RPMI7951 (cell line): ENCODE measurements around the gene UTS2R. TPM values are rescaled to one million over a fixed set of nuclear protein-coding genes. Genes with fewer than 3 reads are reported as not detected.

ENCODE experiments used
- DNase-seq: peaks from one replicate; pipeline ENCODE4 v3.0.0-alpha.2; 2012; ENCODE audit warnings: low read depth
- total RNA-seq: library from RNA; depleted of rRNA; stranded (reverse); fragments of >200 nt; shearing (Covaris generic); gene quantifications from 2 replicates; pipeline ENCODE4 v1.2.3, GENCODE V29; 2014; rRNA removed

Gene UTS2R
- total RNA-seq: not detected in 2 replicates

- DNase-seq: no peak
Measured at GRCh38 chr17:82371333-82372248, at the start of gene UTS2R. TSS of gene UTS2R (plus strand) at chr17:82371765. CDS start at chr17:82374325, 2,560 bp downstream.

GRCh38 chr17:82321947-82322466 lies 49.6 kb upstream of the UTS2R start:
- no peak for DNase-seq

DNA sequence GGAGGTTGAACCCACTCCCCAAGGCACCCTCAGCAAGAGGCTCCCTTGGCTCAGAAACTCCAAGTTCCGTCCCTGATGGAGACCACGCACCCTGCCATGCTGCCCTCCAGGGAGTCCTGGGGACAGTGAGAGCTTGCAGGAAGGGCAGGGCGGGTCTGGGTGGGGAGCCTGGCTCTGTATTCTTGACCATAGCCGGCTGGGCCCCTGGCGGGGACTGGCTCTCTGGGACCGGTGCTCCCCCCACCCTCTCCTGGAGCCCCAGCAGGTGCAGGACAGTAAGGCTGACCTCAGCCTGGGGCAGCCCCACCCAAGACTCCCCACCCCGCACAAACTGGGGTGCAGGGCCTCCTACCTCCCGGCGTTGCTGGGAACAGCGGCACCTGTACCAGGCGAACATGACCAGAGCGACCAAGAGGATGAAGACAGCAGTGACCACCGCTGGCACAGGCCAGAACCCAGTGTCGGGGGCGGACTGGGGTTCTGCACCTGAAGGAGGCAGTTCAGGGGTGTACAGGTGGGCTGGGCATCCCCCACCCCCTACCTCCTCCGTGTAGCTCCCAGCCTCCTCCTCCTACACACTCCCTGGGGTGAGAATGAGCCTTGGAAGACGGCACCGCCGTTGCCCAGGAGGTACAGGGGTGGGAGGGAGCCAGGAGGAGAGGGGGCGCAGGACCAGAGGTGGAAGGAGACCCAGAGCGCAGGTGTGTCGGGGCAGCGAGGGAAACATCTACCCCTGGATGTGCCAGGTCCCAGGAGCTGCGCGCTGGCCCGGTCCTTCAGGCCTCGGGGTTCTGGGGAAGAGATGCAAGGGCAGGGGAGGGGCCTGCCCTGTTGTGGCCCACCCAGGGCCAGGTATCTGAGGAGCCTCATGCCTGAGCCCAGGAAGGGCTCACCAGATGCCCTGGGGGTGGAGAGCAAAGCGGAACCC lies 48.8 kb upstream of the UTS2R start:
- no peak for DNase-seq

GRCh38 chr17:82323514-82324234 lies 47.9 kb upstream of the UTS2R start:
- DNase-seq: no peak

GRCh38 chr17:82324566-82325285 lies 46.8 kb upstream of the UTS2R start:
- DNase-seq: no peak

DNA sequence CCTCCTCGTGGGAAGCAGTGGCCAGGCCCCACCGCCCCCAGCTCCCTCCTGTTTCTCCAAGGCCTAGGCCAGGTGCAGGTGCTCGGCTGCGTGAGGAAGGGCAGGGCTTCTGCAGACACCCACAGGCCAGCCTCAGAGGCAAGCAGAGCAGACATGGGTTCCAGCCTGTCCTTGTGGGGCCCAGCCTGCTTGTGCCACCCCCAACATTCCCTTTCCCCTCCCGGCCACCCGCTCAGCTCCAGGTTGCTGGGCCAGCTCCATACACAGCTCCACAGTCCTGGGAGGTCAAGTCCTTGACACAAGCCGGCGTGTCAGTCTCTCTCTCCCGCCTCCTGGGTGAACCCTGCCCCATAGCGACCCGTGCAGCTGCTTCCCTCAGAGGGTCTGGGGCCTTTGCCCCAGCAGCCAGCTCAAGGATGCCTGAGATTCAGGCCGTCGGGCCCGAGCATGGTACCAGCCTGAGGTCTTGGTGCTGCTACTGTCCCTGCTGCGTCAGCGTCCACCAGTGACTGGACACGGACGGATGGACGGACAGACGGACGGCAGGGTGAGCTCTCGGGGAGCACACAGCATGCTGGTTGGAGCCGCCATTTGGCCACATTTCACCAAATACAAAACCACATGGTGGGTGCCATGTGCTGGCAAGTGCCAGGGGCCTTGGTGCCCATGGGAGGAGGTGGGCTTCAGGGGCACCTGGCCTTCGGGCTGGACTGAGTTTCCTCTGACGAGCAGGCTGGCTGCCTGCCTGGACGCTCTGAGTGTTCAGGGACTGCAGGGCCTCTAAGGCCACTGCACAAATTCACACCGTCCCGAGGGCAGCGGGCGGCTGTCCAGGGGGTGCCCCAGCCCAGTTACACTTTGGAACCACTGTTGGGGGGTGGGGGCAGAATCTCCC lies 46.0 kb upstream of the UTS2R start:
- no peak for DNase-seq

GRCh38 chr17:82327289-82327688 lies 44.3 kb upstream of the UTS2R start:
- no peak for DNase-seq

- no peak for DNase-seq
Measured at GRCh38 chr17:82327757-82328140, 43.8 kb upstream of the UTS2R start.

DNA sequence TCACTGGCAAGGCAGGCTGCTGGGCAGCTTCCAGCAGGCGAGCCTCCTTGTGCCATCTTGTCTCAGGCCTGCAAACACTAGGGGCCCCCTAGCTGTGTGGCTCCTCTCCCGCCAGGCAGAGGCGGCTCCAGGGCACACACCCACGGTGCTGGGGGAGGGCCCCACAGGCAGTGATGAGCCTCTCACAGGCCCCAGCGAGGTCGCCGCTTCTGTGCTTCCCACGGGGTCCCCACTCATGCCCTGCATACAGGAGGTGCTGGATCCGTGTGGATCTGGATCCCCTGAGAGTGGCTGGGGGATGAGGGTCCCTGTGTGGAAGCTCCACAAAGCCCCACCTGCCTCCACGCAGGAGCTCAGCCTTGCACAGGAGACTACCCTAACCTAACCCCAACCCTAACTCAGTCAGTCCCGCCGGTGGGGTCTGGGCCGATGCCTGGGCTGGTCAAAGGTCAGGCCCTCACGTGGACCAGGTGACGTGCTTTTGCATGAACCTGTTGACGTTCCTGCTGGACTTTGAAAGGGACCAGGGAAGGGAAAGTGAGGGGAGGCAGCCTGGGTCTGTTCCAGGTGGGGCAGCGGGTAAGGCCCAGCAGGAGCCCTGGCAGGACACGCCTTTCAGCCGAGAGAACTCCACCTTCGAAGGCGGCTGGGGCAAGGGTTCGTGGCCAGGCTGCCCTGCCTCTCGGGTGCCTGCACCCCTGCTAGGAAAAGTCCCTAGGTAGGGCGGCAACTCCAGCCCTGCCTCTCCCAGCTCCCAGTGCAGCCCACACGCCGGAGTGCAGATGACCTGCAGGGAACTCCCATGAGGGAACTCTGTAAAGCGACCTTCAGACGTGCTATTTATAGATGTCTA lies 43.2 kb upstream of the UTS2R start:
- DNase-seq: no peak

DNA sequence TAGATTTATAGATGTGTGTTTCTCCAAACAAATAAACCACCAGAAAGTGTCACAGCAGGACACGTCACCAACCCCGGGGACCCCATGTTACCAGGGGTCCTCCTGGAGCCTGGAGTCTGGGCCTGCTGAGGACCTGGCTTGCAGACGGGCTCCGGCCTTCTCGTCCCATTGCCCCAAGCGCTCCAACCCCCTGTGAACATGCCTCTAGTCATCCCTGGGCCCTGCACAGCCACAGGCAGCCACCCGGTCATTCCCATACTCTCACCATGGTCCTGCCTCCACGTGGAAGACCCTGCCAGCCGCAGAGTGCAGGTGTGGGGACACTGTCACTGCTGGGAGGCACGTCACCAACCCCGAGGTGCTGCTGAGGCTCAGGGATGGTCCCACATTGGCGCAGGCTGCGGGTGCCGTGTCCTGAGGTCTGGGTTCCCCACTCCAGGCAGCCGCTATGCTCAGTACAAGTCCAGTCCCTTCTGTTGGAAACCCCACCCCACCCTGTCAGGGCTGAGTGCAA lies 42.5 kb upstream of the UTS2R start:
- DNase-seq: no peak

DNA sequence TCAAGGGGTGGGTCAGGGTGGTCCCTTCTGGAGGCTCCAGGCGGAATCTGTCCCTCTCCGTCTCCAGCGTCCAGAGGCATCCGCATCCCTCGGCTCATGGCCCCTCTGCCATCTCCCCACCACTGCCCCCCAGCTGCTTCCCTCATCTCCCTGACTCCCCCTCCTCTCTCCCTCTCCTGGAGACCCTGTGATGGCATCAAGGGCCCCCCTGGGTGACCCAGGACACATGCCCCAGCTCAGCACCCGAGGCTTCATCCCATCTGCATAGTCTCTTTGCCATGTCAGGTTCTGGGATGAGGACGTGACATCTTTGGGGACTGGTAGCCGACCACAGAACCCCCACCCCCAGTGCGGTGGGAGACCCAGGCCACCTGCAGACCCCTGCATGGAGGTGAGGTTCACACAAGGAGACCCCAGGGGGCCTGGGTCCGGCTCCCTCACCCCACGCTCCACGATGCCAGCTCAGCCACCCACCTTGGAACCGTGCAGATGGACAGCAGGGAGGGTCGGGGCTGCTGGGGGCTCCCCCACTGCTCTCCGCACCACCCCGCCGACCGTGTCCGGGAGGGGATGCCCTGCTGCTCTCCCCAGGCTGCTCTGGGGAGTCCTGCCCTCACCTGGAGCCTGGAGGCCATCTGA lies 41.8 kb upstream of the UTS2R start:
- DNase-seq: no peak

GRCh38 chr17:82330322-82331239 lies 41.0 kb upstream of the UTS2R start:
- DNase-seq: peak; percentile 85

DNA sequence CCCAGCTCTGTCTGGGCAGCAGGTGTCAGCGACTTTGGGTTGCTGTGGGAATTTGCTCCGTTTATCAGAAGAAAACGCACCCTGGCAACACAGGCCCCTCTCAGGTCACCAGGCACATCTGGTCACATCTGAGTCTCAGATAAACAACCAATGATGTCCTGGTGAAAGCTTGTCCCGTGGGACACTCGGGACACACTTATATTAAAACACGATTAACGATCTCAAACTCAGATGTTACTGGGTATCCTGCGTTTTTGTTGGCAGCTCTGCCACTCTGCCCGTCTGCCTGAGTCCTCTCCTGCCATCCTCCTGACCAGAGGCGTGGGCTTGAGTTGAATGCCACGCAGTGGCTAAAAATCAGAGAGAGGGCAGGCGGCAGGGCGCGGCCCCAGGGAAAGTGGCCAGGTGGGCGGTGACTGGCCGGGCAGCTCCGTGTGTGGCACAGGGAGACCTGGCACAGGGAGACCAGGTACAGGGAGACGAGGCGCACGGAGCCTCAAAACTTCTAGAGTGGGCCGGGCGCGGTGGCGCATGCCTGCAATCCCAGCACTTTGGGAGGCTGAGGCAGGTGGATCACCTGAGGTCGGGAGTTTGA lies 40.1 kb upstream of the UTS2R start:
- no peak for DNase-seq

- DNase-seq: peak; percentile 57
Measured at GRCh38 chr17:82332669-82333278, 38.8 kb upstream of the UTS2R start.

DNA sequence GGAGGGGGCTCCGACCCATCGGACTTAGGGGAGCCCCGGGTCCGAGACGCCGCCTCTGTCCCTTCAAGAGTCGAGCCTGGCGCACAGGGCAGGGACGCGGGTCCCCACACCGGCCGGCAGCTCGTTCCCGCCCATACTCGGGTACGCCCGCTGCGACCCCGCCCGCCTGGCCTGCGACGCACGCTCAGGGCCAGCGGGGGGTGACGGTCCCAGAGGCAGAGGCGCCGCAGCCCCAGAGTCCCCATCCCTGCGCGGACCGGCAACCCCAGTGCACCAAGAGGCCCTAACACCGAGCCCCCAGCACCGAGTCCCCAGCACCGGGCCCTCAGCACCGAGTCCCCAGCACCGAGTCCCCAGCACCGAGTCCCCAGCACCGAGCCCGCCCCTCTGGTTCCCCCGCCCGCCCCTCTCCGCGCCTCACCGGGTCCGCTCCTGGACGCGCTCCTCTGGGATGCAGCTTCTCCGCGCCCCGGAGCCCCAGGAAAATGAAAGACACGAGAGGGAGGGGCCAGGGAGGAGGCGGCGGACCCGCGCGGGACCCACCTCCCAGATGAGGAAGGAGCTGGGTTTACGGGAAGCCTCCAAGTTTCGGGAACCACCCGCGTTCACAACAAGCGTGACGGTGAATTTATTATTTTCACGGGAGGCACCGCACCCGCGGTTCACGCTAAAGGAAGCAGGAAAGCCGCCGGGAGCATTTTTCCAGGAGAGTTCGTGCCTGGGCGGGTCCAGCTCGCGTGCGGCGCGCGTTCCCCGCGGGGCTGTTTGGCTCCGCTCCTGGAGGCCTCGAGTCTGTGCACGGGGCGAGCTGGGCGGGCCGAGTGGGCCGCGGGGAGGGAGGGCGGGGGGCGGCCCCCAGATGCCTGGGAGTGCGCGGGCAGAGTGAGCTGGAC lies 38.0 kb upstream of the UTS2R start, which contains the start of gene SECTM1:
Gene SECTM1 (minus strand): TSS at position 488 of the 893 bp plus-strand sequence. CDS start 6,526 bp downstream, outside the sequence.
- peak; percentile 79 for DNase-seq
